Thymus (tissue), 11 donors: ENCODE measurements around the gene SHOC2. TPM values are rescaled to one million over a fixed set of nuclear protein-coding genes. Genes with fewer than 3 reads are reported as not detected.

Experiments
- DNase-seq, 9 donors: peaks; one replicate each; pipeline ENCODE4 v3.0.0-alpha.2; 2013; ENCODE audit warnings: low spot score in 9 of 9, low read depth in 6 of 9, missing footprints in 1 of 9
- H3K27ac ChIP-seq, 2 donors: one replicate each; pipeline ENCODE4 v1.5.1; 2013; ENCODE audit warnings: control low read depth in 1 of 2, low read depth in 1 of 2, low read length in 1 of 2, mild to moderate bottlenecking in 1 of 2, moderate library complexity in 1 of 2
- H3K27me3 ChIP-seq, 2 donors: one replicate each; pipeline ENCODE4 v1.5.1; 2013; ENCODE audit warnings: low read length in 1 of 2; ENCODE audit not compliant: control insufficient read depth in 2 of 2, insufficient read depth in 1 of 2
- H3K36me3 ChIP-seq, 2 donors: one replicate each; pipeline ENCODE4 v1.5.1; 2013; ENCODE audit warnings: low read length in 1 of 2, mild to moderate bottlenecking in 1 of 2, moderate library complexity in 1 of 2; ENCODE audit not compliant: control insufficient read depth in 2 of 2, insufficient read depth in 2 of 2
- H3K4me1 ChIP-seq, 2 donors: one replicate each; pipeline ENCODE4 v1.5.1; 2013; ENCODE audit warnings: low read length in 2 of 2; ENCODE audit not compliant: control insufficient read depth in 2 of 2, insufficient read depth in 2 of 2
- H3K4me3 ChIP-seq, 2 donors: one replicate each; pipeline ENCODE4 v1.5.1; 2013; ENCODE audit warnings: low read length in 2 of 2, control low read depth in 1 of 2, mild to moderate bottlenecking in 1 of 2
- H3K9me3 ChIP-seq, 2 donors: one replicate each; pipeline ENCODE4 v1.5.1; 2013; ENCODE audit warnings: low read length in 1 of 2, mild to moderate bottlenecking in 1 of 2; ENCODE audit not compliant: control insufficient read depth in 2 of 2, insufficient read depth in 1 of 2
- WGBS: extraction: QIAGEN DNeasy Blood & Tissue Kit; methylation state at CpG from one replicate; pipeline ENCODE4 v1.1.7; 2013; 5-methylcytosine and 5-hydroxymethylcytosine counted together
- polyA plus RNA-seq: library from polyadenylated mRNA; stranded (reverse); fragments of 200-250 nt; gene quantifications from one replicate; pipeline ENCODE4 v1.2.3, GENCODE V29; 2013
- total RNA-seq: library from RNA; stranded (reverse); fragments of 120-200 nt; gene quantifications from one replicate; pipeline ENCODE4 v1.2.4, GENCODE V29; 2013
- donor health status: healthy.

Gene SHOC2
- total and polyA plus RNA-seq, 2 donors, result 31.0 to 33.9 TPM

GRCh38 chr10:110969183-110969582, 49.8 kb downstream of the SHOC2 start:
- H3K4me3 ChIP-seq, result no peak overlapping the region
- no peaks in the 10 kb centered on the region for H3K9me3 ChIP-seq
- no peak for DNase-seq
- no peak overlapping the region for H3K27ac ChIP-seq
- H3K36me3 ChIP-seq, result no peaks in the 10 kb centered on the region
- 98% methylated on average over 2 of the region's 2 CpGs for WGBS
- no peaks in the 10 kb centered on the region for H3K27me3 ChIP-seq
- no peaks in the 10 kb centered on the region for H3K4me1 ChIP-seq

- Histone ChIP-seq H3K27ac (no peak overlapping the region), H3K36me3 (no peaks in the 10 kb centered on the region), H3K4me3 (no peak overlapping the region), H3K9me3 (no peaks in the 10 kb centered on the region), H3K4me1 (no peaks in the 10 kb centered on the region), H3K27me3 (no peaks in the 10 kb centered on the region)
- DNase-seq, result no peak
These were observed 52.2 kb downstream of the SHOC2 start for GRCh38 chr10:110971638-110972037.

GRCh38 chr10:110972231-110973134, 53.1 kb downstream of the SHOC2 start:
- H3K4me3 ChIP-seq, result no peak overlapping the region
- H3K9me3 ChIP-seq, result no peaks in the 10 kb centered on the region
- 98% methylated on average over 5 of the region's 5 CpGs for WGBS
- H3K27ac ChIP-seq, result no peak overlapping the region
- H3K36me3 ChIP-seq, result no peaks in the 10 kb centered on the region
- H3K4me1 ChIP-seq, result no peaks in the 10 kb centered on the region
- no peak for DNase-seq
- no peaks in the 10 kb centered on the region for H3K27me3 ChIP-seq

- 80% methylated on average over 3 of the region's 3 CpGs for WGBS
- no peaks in the 10 kb centered on the region for H3K4me1 ChIP-seq
These were observed 54.0 kb downstream of the SHOC2 start for GRCh38 chr10:110973400-110973799.

GRCh38 chr10:110976577-110976976, 57.2 kb downstream of the SHOC2 start:
- Histone ChIP-seq H3K4me1 (peaks cover 0 to 4% of the 10 kb centered on the region in 2 donors), H3K27me3 (no peaks in the 10 kb centered on the region)

More at GRCh38 chr10:110973400-110973799, 54.0 kb downstream of the SHOC2 start:
- no peak overlapping the region for H3K4me3 ChIP-seq
- H3K9me3 ChIP-seq, result no peaks in the 10 kb centered on the region
- no peak overlapping the region for H3K27ac ChIP-seq
- no peaks in the 10 kb centered on the region for H3K36me3 ChIP-seq
- DNase-seq, result no peak
- no peaks in the 10 kb centered on the region for H3K27me3 ChIP-seq

GRCh38 chr10:110977662-110978061, 58.3 kb downstream of the SHOC2 start:
- Histone ChIP-seq H3K27ac (no peak overlapping the region), H3K9me3 (no peaks in the 10 kb centered on the region), H3K4me1 (peaks cover 0 to 4% of the 10 kb centered on the region in 2 donors), H3K27me3 (no peaks in the 10 kb centered on the region), H3K4me3 (no peak overlapping the region), H3K36me3 (no peaks in the 10 kb centered on the region)
- no peak for DNase-seq
- 97% methylated on average over 2 of the region's 2 CpGs for WGBS

More at GRCh38 chr10:110976577-110976976, 57.2 kb downstream of the SHOC2 start:
- DNase-seq, result no peak
- H3K27ac ChIP-seq, result no peak overlapping the region
- WGBS, result 98% methylated on average over 1 of the region's 1 CpG
- H3K36me3 ChIP-seq, result no peaks in the 10 kb centered on the region
- H3K4me3 ChIP-seq, result no peak overlapping the region
- H3K9me3 ChIP-seq, result no peaks in the 10 kb centered on the region

GRCh38 chr10:110978204-110978603, 58.8 kb downstream of the SHOC2 start:
- Histone ChIP-seq H3K4me3 (no peak overlapping the region), H3K36me3 (no peaks in the 10 kb centered on the region), H3K27ac (no peak overlapping the region), H3K9me3 (no peaks in the 10 kb centered on the region), H3K4me1 (peaks cover 0 to 4% of the 10 kb centered on the region in 2 donors), H3K27me3 (no peaks in the 10 kb centered on the region)
- no peak for DNase-seq
- WGBS, result 97% methylated on average over 2 of the region's 2 CpGs

GRCh38 chr10:110979611-110980010, 60.2 kb downstream of the SHOC2 start:
- DNase-seq, result no peak
- Histone ChIP-seq H3K36me3 (no peaks in the 10 kb centered on the region), H3K27me3 (no peaks in the 10 kb centered on the region), H3K9me3 (no peaks in the 10 kb centered on the region), H3K27ac (no peak overlapping the region), H3K4me3 (no peak overlapping the region), H3K4me1 (peaks cover 0 to 4% of the 10 kb centered on the region in 2 donors)
- WGBS, result 97% methylated on average over 2 of the region's 2 CpGs

- Histone ChIP-seq H3K27me3 (no peaks in the 10 kb centered on the region), H3K4me3 (no peak overlapping the region), H3K27ac (no peak overlapping the region), H3K4me1 (peaks cover 0 to 4% of the 10 kb centered on the region in 2 donors), H3K9me3 (no peaks in the 10 kb centered on the region), H3K36me3 (no peaks in the 10 kb centered on the region)
- DNase-seq, result peak in 2 of 9 donors; percentile 2 to 19
These were observed 61.4 kb downstream of the SHOC2 start for GRCh38 chr10:110980807-110981206.
